ENCODE measurements around the gene SNAPC4.
"Not testable (repeated sequence)": the region's sequence is repeated elsewhere in the genome, so short reads cannot be mapped to it uniquely, and the experiment has no call there.

SNAPC4 gene

GRCh38 chr9:136405904-136406303, 5.9 kb upstream of the SNAPC4 start:
- DNase-seq, result not testable (repeated sequence)

DNA sequence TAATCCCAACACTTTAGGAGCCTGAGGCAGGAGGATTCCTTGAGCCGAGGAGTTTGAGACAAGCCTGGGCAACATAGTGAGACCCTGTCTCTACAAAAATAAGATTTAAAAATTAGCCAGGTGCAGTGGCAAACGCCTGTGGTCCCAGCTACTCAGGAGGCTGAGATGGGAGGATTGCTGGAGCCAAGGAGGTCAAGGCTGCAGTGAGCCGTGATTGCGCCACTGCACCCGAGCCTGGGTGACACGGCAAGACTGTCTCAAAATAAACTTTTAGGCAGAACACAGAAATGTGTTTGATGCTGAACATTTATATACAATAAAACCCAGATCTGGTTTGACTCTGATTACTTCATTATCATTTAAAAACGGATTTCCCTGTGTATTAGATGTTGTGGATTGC, 5.5 kb upstream of the SNAPC4 start:
- no peak for DNase-seq

- no peak for DNase-seq
These were observed 4.8 kb upstream of the SNAPC4 start for GRCh38 chr9:136404801-136405136.

- DNase-seq, result peak; percentile 66
These were observed 4.2 kb upstream of the SNAPC4 start for GRCh38 chr9:136403915-136404800.

GRCh38 chr9:136403538-136403914, 3.6 kb upstream of the SNAPC4 start:
- peak; percentile 90 for DNase-seq

DNA sequence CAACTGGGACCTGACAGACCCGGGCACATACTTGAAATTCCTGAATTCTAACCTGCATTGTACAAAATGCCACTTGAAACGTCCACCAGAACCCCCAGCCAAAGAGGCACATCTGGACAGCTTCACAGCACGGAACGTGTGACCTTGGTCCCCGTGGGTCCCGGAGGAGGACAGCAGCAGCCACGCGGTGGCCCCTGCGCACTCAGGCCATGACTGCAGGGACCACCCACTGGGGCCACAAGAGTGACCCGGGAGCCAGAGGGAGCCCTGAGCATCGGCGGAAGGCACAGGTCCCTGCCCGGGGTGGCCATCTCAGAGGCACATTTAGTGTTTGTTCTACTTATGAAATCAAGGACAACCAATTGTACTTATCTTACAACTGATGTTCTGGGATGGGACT, 2.1 kb upstream of the SNAPC4 start:
- DNase-seq, result no peak

DNA sequence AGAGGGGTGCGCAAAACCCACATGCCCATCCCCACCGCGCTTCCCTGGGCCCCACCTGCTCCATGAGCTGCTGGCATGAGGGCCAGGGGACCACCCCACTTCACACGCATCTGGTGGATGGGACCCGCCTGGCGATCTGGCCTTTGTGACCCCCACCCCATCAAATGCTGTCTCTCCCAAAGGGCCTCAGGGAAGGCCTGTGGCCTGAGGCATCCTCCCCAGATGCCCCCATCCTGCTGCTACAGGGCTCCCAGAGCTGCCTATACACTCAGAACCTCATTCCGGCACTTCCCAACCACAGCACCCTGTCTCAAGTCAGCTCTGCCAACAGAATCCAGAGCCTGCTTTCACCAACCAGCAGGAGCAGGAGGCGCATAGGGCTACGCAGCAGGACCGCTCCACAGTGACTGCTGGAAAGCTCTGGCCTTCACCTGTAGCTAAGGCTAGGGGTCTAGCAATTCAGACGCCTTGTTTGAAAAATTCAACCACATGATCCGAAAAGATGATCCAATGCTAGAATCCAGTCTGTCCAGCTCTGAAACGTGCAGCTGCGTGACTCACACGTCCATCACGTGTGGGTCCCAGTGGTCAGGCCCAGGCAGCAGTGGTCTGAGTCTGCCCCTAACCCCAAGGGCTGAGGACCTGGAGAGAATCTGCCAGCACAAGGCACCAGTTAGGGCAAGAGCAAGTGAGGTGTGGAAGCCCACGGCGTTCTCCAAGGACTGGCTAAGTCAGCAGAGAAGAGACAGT, 1.4 kb upstream of the SNAPC4 start:
- no peak for DNase-seq

DNA sequence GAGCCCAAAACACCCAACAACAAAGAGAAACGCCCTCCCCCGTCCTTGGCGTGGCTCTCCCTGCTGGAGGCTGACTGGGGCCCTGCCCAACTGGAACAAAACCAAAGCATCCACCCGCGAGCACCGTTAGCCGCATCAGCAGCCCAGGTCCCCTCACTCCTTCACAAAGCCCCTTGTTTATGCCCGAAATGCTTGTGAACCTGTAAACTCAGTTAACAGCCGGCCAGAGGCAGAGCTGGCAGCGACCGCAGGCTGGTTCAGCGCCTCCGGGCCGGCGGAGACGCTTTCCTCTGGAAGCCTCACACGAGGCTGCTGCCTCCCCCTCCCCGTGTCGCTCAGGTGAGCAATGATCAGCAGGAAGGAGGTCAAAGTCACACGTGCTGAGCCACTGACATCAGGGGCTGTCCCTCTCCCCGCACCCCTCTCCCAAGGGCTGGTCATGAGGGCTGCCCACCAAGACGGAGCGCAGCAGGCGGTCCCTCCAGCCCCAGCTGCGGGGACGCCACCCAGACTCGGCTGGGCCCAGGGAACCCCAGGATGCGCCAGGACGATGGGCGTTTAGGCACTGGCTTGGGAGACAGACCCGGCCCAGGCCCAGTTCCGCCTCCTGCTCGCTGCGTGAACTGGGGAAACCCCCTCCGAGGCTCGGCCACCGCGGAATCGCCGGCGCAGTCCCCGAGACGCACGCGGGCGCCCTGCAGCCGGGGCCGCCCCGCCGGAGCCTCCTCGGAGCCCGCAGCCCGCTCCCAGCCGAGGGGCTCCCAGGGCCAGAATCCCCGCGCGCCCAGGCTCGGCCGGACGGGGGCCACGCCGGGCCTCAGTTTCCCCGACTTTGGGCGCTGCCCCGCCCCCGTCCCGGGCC, 563 bp downstream of the SNAPC4 start:
- DNase-seq, result peak; percentile 53

- DNase-seq, result no peak
These were observed 1.7 kb downstream of the SNAPC4 start for GRCh38 chr9:136398286-136398685.

DNA sequence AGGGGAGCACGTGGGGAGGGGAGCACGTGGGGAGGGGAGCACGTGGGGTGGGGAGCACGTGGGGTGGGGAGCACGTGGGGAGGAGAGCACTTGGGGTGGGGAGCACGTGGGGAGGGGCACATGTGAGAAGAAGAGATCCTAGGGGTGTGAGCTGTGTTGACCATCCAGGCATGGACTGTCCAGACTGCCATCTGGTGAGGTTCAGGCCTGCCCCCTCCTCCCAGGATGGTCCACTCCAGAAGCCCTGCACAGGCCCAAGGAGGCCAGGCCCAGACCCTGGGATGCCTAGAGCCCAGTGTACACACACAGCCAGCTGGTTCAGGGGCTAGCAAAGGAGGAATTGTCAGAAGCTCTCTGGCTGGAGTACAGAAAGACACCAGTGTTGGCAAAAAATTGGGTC, 2.3 kb downstream of the SNAPC4 start:
- no peak for DNase-seq

- no peak for DNase-seq
These were observed 3.8 kb downstream of the SNAPC4 start for GRCh38 chr9:136396219-136396515.

DNA sequence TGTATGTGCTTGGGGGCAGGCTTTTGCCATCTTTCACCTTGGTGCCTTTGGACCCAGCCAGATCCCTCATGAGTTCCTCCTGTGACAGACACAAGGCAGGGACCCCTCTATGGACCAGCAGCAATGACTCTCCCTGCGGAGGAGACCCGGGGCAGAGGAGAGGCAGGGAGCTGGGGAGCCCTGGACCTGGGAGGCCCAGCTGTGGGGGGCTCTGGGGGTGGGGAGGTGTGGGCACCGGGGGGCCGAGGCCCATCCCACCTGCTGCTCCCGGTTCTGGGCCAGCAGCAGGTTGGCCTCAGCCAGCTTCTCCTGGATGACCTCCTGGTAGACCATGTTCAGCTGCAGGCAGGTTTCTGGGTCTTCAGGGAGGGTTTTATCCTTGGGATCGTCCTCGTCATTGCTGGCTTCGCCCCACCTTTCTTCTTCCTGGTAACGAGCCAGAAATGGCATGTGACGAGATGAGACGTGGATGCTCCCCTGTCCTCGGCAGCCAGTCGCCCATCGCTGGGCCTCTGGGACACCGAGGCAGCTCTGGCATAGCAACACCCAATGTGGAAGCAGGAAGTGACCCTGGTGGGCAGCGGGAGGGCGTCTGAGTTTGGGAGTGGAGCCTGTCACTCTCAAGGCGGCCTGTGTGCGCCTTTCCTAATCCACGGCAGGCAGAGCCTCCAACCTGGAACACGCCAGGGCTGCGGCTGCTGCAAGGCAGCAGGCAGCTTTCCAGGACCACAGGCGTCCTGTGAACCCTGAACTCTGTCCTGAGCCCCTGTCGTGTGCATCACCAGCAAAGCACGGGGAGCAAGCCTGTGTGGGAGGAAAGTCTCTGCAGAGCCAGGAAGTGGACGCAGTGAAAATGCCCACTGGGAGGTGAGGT, 4.4 kb downstream of the SNAPC4 start:
- DNase-seq, result no peak

DNA sequence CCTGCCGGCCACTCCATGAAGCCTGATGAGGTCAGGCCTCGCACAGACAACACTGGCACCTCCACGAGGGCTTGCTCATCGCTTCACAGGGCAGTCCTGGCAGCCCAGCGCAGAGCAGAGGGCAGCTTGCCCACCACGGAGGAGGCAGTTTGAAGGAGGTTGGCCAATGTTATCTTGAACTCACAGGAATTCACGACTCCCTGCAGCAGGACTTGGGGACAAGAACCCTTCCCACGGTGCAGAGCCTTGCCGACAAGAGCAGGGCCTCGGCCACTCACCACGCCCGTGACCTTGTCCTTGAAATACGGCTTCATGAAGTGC, 5.0 kb downstream of the SNAPC4 start:
- no peak for DNase-seq

GRCh38 chr9:136394312-136395019, 5.5 kb downstream of the SNAPC4 start:
- DNase-seq, result no peak

GRCh38 chr9:136393531-136393930, 6.4 kb downstream of the SNAPC4 start:
- no peak for DNase-seq

- DNase-seq, result no peak
These were observed 7.2 kb downstream of the SNAPC4 start for GRCh38 chr9:136392538-136393449.

DNA sequence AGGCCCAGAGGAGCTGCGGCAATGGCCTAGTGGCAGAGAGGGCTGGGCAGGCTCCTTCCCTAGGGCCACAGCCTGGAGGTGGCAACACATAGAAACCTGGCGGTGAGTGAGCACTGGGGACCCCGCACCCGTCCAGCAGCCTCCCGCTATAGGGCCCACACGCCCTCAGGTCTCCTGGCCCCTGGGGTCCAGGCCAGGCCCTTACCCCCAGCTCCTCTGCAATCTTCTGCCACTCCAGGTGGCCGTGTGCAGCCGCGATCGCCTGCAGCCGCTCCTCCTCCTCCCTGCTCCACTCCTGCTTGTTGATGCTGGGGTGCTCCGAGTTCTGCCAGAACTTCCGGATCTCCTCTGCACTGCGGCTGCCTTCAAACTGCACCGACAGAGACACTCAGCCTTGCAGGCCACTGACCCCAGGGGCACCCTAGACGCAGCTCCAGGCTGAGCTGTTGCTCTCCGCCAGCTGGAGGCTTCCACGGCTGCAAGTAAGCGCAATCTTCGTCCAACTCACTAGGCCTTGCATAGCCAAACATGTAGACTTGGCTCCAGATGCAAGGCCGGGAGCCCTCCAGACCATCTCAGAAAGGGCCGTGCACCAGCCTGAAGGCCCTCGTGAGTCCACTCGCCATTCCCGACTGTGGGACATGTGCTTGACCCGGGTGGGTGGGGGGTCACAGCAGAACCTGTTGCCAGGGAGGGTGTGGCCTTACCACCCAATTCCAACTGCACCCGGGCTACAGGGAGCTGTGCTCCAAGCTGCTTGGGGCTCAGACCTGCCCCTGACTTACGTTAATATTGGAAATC, 8.0 kb downstream of the SNAPC4 start:
- DNase-seq, result no peak

DNA sequence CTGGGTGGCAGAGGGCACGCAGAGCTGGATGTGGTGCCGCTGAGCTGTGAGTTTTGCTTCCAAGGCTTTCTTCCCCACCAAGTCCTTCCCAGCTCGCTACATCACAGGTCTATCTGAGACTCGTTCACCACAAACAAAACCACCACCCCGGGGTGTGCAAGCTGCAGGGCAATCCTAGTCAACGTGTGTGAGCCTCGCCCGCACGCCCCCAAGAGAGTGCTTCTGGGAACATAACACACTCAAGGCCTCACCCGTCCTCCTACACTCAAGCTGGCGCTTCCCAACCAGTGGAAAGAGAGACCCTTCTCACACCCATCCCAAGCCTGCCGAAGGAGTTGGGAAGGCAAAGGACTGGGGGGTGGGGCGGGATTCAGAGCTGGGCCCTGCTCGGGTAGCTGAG, 10.6 kb downstream of the SNAPC4 start:
- no peak for DNase-seq

GRCh38 chr9:136387217-136387616, 12.8 kb downstream of the SNAPC4 start:
- DNase-seq, result no peak

DNA sequence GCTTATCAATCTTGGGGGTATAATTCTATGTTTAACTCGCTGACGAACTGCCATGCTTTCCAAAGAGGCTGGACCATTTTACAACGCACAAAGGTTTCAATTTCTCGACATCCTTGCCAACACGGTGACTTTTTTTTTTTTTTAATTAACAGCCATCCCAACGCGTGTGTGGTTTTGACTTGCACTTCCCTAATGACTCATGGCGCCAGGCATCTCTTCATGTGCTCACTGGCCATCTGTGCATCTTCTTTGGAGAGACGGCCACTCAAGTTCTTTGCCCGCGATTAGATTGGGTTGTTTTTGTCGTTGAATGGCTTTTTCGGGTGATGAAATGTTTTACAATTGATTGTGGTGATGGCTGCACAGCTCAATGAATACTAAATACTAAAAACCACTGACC, 14.0 kb downstream of the SNAPC4 start:
- no peak for DNase-seq

Measured in CD4-positive, alpha-beta T cell treated with Interleukin-10 for 1 hour (primary cell).